GM12872 (cell line): Measurements from ENCODE around the gene MDM1.

Experiments used
- CTCF ChIP-seq: IDR thresholded peaks from 3 replicates; pipeline ENCODE4 v1.5.1; 2011; ENCODE audit warnings: low read depth, mild to moderate bottlenecking, low read length, moderate library complexity; ENCODE audit not compliant: insufficient read depth

MDM1 gene

DNA sequence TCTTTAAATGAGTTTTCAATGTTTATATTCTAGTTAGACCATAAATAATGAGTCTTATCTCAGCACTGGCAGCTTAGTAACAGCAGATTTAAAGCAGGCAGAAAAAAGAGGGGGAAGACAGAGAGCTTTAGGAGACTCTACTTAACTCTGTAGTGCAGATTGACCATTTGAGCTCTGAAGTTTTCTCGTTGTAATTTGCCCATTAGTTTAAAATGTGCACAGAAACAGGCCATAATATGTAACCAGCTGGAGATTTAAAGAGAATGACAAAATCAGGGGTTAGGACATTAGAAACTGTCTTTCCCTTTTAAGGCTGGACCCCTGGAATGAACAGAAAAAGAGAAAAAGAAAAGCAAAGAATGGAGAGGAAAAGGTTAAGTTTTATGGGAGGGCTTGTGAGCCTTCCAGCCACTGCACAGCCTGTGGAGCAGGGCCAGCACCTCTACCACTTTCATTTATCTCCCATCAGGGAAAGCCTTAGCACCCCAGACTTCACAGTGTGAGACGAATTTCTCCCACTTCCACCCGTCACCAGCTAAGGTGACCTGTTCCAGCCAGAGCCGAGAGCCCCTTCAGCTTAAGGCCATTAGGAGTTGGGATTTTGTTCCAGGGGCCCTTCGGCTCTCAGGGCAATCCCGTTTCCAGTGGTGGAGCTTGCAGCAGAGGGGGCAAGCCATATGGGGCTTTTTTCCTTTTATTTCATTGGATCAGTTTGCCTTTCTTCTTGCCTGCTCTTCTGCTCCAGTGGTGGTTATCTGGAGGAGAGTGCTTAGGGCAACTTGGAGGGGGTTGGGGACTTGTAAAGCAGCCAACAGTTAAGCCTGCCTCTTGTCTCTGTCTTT, 86.8 kb downstream of the MDM1 start:
- no peak for TF ChIP-seq CTCF
